Measurements from ENCODE around the gene IARS2. TPM values are rescaled to one million over a fixed set of nuclear protein-coding genes. Genes with fewer than 3 reads are reported as not detected.

IARS2 gene
- 33.8 and 34.6 TPM in 2 replicates for polyA plus RNA-seq (2011; rRNA removed)
- polyA minus RNA-seq (2011; rRNA and poly(A)+ RNA removed) = 18.6 and 23.2 TPM in 2 replicates

DNA sequence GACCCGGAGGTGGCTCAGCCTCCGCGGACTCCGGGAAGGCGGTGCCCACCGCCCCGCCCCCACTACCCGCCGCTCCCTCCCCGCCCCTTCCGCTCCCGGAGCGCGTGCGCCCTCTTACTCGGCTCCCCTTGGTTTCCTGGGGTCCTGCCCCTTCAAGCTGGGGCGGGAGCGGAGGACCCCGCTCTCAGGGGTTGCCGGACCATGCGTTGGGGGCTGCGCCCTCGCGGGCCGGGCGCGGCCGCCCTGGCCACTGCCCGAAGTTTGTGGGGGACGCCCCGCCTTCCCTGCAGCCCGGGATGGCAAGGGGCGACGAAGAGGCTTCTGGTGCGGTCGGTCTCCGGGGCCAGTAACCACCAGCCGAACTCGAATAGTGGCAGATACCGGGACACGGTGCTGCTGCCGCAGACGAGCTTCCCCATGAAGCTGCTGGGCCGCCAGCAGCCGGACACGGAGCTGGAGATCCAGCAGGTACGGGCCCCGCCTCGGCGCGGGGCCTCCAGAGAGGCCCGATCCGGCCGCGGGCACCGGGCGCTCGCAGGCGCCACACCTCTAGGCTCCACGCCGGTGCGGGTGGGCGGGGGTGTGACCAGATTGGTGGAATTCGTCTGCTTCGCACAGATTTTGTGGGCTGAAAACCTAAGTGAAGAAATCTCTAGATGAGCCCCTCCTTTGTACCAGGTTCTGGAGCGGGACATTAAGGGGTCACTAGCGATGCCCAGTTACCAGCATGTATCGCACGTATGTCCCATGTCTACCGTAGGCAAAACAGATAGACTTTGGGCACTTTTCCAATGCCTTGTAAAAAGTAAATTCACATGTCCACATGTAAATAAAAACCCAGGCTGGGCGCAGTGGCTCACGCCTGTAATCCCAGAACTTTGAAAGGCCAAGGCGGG is at the start of gene IARS2:
IARS2 (plus strand) TSS at position 117 of the 896 bp plus-strand sequence; CDS start at position 202, 85 bp downstream.
- CTCF ChIA-PET = no interaction called here
- Histone ChIP-seq H3K4me3 (ENCODE audit: low read depth, low read length) (peak within 1 kb of the TSS; percentile 80), H3K9me3 (ENCODE audit: control insufficient read depth, insufficient read depth, low read length) (no peaks in the 10 kb centered on the region), H3K27ac (ENCODE audit: low read depth, low read length) (peak within 1 kb of the TSS; percentile 42), H3K27me3 (ENCODE audit: control insufficient read depth, insufficient read depth, low read length) (no peaks in the 10 kb centered on the region)
- peak; percentile 51 for DNase-seq (ENCODE audit: low read depth, low spot score)
- TF ChIP-seq, protein P1, sequence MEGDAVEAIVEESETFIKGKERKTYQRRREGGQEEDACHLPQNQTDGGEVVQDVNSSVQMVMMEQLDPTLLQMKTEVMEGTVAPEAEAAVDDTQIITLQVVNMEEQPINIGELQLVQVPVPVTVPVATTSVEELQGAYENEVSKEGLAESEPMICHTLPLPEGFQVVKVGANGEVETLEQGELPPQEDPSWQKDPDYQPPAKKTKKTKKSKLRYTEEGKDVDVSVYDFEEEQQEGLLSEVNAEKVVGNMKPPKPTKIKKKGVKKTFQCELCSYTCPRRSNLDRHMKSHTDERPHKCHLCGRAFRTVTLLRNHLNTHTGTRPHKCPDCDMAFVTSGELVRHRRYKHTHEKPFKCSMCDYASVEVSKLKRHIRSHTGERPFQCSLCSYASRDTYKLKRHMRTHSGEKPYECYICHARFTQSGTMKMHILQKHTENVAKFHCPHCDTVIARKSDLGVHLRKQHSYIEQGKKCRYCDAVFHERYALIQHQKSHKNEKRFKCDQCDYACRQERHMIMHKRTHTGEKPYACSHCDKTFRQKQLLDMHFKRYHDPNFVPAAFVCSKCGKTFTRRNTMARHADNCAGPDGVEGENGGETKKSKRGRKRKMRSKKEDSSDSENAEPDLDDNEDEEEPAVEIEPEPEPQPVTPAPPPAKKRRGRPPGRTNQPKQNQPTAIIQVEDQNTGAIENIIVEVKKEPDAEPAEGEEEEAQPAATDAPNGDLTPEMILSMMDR (IDR thresholded peaks at IDR 0.05; ENCODE audit: low read depth, low read length) = no peak
- POLR2A ChIA-PET = no interaction called here

DNA sequence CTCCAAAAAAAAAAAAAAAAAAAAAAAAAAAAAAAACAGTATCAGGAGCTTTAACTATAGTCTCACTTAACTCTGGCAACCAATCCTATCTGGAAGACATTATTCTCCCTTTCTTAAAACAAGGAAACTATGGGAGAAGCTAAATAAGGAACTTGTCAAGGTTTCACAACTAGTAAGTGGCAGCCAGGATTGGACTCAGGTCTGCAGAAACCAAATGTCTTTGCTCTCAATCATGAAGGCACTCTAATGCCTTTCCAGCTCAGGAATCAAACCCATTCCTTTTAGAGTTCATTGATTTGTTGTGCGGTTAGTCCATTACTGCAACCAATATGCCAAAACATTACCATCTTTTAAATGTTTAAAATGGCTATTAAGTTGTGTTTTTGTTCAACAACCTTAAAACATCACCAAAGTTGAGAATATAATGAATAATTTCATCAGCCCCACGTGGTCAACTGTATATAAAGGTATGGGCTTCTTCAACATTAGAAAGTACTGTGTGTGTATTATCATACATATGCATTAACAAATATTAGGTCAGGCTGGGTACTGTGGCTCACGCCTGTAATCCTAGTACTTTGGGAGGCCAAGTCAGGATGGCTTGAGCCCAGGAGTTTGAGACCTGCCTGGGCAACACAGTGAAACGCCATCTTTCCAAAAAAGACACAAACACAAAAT is 49.1 kb upstream of the IARS2 start:
- no peak overlapping the region for H3K27ac ChIP-seq (ENCODE audit: low read depth, low read length)
- POLR2A ChIA-PET = no interaction called here
- H3K9me3 ChIP-seq (ENCODE audit: control insufficient read depth, insufficient read depth, low read length) = no peaks in the 10 kb centered on the region; the same call in 1 of the 2 replicates
- CTCF ChIA-PET = interaction anchor here (0.9 to 1.4 kb wide), 2 partner anchors 47 to 54 kb away, joined by 3 to 4 read pairs; no protein-coding TSS in a partner anchor
- TF ChIP-seq, protein P1 (IDR thresholded peaks at IDR 0.05; ENCODE audit: low read depth, low read length) = no peak
- DNase-seq (ENCODE audit: low read depth, low spot score) = no peak
- H3K4me3 ChIP-seq (ENCODE audit: low read depth, low read length) = peak overlapping the region; percentile 100
- no peaks in the 10 kb centered on the region for H3K27me3 ChIP-seq (ENCODE audit: control insufficient read depth, insufficient read depth, low read length)

- POLR2A ChIA-PET = interaction anchor here (0.6 kb wide), 1 partner anchor 66 kb away, joined by 4 read pairs; no protein-coding TSS in a partner anchor
- TF ChIP-seq, protein P1 (IDR thresholded peaks at IDR 0.05; ENCODE audit: low read depth, low read length) = no peak
- CTCF ChIA-PET = interaction anchor here (0.5 to 0.7 kb wide), 5 partner anchors 12 to 89 kb away, joined by 3 read pairs; no protein-coding TSS in a partner anchor
- no peaks in the 10 kb centered on the region; the same call in 1 of the 2 replicates for H3K9me3 ChIP-seq (ENCODE audit: control insufficient read depth, insufficient read depth, low read length)
- H3K27ac ChIP-seq (ENCODE audit: low read depth, low read length) = peak overlapping the region; percentile 91
- DNase-seq (ENCODE audit: low read depth, low spot score) = no peak
- peak overlapping the region; percentile 100 for H3K4me3 ChIP-seq (ENCODE audit: low read depth, low read length)
- H3K27me3 ChIP-seq (ENCODE audit: control insufficient read depth, insufficient read depth, low read length) = no peaks in the 10 kb centered on the region
These were observed 48.4 kb upstream of the IARS2 start for GRCh38 chr1:220045356-220046051.

GRCh38 chr1:220046052-220046930 is 47.6 kb upstream of the IARS2 start, which contains the start of gene EPRS1:
EPRS1 (minus strand) TSS chr1:220046505; CDS start chr1:220046388, 117 bp downstream.
- peak; percentile 97 for DNase-seq (ENCODE audit: low read depth, low spot score)
- peak within 1 kb of the TSS; percentile 100 for H3K4me3 ChIP-seq (ENCODE audit: low read depth, low read length)
- TF ChIP-seq, protein P1 (IDR thresholded peaks at IDR 0.05; ENCODE audit: low read depth, low read length) = peak; percentile 61
- no peaks in the 10 kb centered on the region; the same call in 1 of the 2 replicates for H3K9me3 ChIP-seq (ENCODE audit: control insufficient read depth, insufficient read depth, low read length)
- CTCF ChIA-PET = interaction anchor here (0.5 to 0.8 kb wide), 7 partner anchors 11 to 90 kb away, joined by 3 to 13 read pairs (median 3); no protein-coding TSS in a partner anchor
- no peaks in the 10 kb centered on the region for H3K27me3 ChIP-seq (ENCODE audit: control insufficient read depth, insufficient read depth, low read length)
- POLR2A ChIA-PET = interaction anchor here (0.6 to 0.7 kb wide), 2 partner anchors 65 to 99 kb away, joined by 3 to 4 read pairs; no protein-coding TSS in a partner anchor
- H3K27ac ChIP-seq (ENCODE audit: low read depth, low read length) = peak within 1 kb of the TSS; percentile 91
